Endothelial cell of umbilical vein (primary cell): ENCODE data around the gene SCTR.

Experiments used
- EZH2 ChIP-seq: IDR thresholded peaks from 2 replicates; pipeline ENCODE4 v1.6.1; 2012; ENCODE audit warnings: borderline replicate concordance, low read depth, mild to moderate bottlenecking, moderate library complexity, low read length, inconsistent platforms; ENCODE audit not compliant: severe bottlenecking
- POLR2A ChIP-seq: IDR thresholded peaks from 2 replicates; pipeline ENCODE4 v1.6.1; 2012; ENCODE audit warnings: low read depth, mild to moderate bottlenecking, control low read depth, low read length
- TF ChIP-seq, protein P1 (sequence below), 2 donors: IDR thresholded peaks; 1 replicate in 1 of 2; 2 replicates in 1 of 2; pipeline ENCODE4 v1.5.1; 2011; ENCODE audit warnings: low read length in 2 of 2, mild to moderate bottlenecking in 2 of 2, moderate library complexity in 2 of 2, control low read depth in 1 of 2, inconsistent platforms in 1 of 2, low read depth in 1 of 2; ENCODE audit not compliant: insufficient read depth in 1 of 2; ENCODE audit errors: extremely low read depth in 1 of 2

DNA sequence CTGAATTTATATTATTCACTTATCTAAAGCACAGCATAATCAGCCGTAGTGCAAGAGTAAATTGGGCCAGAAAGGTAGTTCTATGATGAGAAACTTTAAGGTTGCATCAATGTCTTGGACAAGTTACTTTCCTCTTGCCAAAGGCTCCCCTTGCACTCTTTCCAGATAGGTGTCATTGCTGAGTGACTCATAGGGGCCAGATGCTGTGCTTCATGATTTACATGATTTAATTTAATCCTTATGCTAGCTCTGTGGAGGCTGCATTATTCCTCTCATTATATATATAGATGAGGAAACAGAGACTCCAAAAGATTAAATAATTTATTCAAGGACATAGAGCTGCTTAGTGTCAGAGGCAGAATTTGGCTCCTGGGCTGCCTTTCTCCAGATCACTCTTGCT is 25.0 kb upstream of the SCTR start:
- TF ChIP-seq EZH2, result no peak
- TF ChIP-seq, protein P1, sequence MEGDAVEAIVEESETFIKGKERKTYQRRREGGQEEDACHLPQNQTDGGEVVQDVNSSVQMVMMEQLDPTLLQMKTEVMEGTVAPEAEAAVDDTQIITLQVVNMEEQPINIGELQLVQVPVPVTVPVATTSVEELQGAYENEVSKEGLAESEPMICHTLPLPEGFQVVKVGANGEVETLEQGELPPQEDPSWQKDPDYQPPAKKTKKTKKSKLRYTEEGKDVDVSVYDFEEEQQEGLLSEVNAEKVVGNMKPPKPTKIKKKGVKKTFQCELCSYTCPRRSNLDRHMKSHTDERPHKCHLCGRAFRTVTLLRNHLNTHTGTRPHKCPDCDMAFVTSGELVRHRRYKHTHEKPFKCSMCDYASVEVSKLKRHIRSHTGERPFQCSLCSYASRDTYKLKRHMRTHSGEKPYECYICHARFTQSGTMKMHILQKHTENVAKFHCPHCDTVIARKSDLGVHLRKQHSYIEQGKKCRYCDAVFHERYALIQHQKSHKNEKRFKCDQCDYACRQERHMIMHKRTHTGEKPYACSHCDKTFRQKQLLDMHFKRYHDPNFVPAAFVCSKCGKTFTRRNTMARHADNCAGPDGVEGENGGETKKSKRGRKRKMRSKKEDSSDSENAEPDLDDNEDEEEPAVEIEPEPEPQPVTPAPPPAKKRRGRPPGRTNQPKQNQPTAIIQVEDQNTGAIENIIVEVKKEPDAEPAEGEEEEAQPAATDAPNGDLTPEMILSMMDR (IDR thresholded peaks at IDR 0.05; ENCODE audit: extremely low read depth in 1 of 2, insufficient read depth in 1 of 2, low read depth in 1 of 2, low read length in 2 of 2), result no peak
- TF ChIP-seq POLR2A, result no peak
